Gastrocnemius medialis (tissue), 4 donors: ENCODE data around the gene TMPRSS5.

ENCODE experiments used
- CTCF ChIP-seq, 5 experiments: fragments of 450-650 bp in 3 of 5; fragments of 200-600 bp in 2 of 5; sonication (generic) in 2 of 5; IDR thresholded peaks in 4 of 5; conservative IDR thresholded peaks in 1 of 5; 1 replicate in 4 of 5; 2 replicates in 1 of 5; pipeline ENCODE4 v1.5.1; 2016 to 2019; ENCODE audit warnings: antibody characterized with exemption in 5 of 5, mild to moderate bottlenecking in 3 of 5, moderate library complexity in 3 of 5
- POLR2A ChIP-seq, 2 donors: fragments of 450-650 bp; IDR thresholded peaks; one replicate each; pipeline ENCODE4 v1.6.1; 2017; ENCODE audit warnings: antibody characterized with exemption in 2 of 2, mild to moderate bottlenecking in 2 of 2, moderate library complexity in 2 of 2

- TF ChIP-seq CTCF (IDR thresholded peaks at IDR 0.05 in 4 of 5, conservative IDR thresholded peaks at IDR 0.05 in 1 of 5): no peak
- TF ChIP-seq POLR2A (IDR thresholded peaks at IDR 0.05): no peak
Measured at GRCh38 chr11:113697111-113697510, 9.0 kb downstream of the TMPRSS5 start.
